HG02943 (cell line): ENCODE data around the gene RFX8.
"Not testable (repeated sequence)": the region's sequence is repeated elsewhere in the genome, so short reads cannot be mapped to it uniquely, and the experiment has no call there.

ENCODE experiments used
- ATAC-seq: cut with Tn5 transposase; IDR thresholded peaks from one replicate; pipeline ENCODE4 v1.9.1; 2021; ENCODE audit warnings: mild to moderate bottlenecking, low read depth, moderate library complexity; ENCODE audit not compliant: unreplicated experiment

Gene RFX8

GRCh38 chr2:101442667-101443061 is 32.2 kb downstream of the RFX8 start:
- ATAC-seq = no peak

DNA sequence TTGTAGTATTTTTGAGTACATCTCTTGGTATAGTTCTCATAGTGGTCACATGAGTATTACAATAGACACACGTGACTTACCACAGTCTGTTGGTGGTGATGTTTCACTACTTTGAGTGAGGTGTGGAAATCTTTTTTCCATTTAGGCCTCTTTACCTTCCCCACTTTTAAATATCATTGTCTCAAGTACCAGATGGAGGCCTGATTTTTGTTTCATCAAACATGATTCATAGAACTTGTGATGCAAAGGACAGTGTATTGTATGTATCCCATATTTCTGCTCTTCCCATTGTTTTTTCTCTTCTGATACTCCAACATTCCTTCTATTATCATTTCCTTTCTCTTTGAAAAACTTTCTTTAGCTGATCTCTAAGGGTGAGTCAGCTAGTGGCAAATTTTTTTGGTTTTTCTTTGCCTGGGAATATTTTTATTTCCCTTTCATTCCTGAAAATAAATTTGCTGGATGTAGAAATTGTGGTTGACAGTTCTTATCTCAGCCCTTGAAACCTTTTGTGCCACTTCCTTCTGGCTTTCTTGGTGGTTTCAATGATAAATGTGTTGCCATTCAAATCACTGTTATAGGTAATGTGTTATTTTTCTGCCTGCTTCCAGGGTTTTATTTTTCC is 32.8 kb downstream of the RFX8 start:
- ATAC-seq = no peak

GRCh38 chr2:101440127-101440738 is 34.7 kb downstream of the RFX8 start:
- no peak for ATAC-seq

GRCh38 chr2:101439716-101440115 is 35.2 kb downstream of the RFX8 start:
- no peak for ATAC-seq

- not testable (repeated sequence) for ATAC-seq
Observed at GRCh38 chr2:101438555-101438954, 36.4 kb downstream of the RFX8 start.

DNA sequence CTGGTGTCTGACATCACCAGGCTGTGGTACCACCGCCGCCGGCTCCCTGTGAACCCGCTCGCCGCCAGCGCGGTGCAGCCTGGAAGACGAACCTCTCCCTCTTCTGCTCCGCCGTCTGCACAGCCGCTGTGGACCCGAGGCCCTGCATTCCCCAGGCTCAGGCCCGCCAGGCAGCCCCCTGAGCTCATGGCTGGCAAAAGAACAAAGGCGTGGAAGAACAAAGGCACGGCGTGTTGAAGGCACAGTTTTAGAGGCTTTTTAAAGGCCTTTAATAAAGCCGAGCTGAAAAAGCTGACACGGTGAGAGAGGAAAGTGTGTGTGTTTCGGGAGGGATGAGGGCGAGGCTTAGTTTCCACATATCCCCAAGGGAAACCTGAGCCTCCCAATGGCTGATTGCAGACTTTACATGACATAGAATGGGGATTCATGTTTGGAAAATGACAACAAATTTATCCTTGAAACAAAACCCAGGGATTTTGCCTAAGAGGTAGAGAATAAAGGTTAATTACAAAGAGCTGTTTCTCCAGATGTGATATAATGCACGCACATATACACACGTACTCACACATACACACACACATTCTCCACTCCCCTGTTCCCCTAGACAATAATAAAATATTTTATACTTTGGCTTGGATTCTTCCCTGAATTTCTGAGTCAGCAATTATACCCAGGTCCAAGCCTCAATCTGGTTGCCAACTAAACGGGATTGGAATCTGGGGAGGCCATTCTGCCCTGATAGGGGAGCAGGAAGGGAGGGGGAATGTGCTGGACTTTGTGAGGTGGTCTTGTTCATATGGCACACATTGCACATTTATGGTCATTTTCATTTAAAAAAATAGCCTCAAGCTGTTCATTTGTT is 39.7 kb downstream of the RFX8 start:
- ATAC-seq = no peak

- no peak for ATAC-seq
Observed at GRCh38 chr2:101433465-101433864, 41.4 kb downstream of the RFX8 start.

GRCh38 chr2:101432411-101433181 is 42.3 kb downstream of the RFX8 start:
- ATAC-seq = no peak

GRCh38 chr2:101431486-101431885 is 43.4 kb downstream of the RFX8 start:
- ATAC-seq = no peak

GRCh38 chr2:101430156-101430555 is 44.8 kb downstream of the RFX8 start:
- no peak for ATAC-seq

GRCh38 chr2:101429453-101429852 is 45.5 kb downstream of the RFX8 start:
- no peak for ATAC-seq

DNA sequence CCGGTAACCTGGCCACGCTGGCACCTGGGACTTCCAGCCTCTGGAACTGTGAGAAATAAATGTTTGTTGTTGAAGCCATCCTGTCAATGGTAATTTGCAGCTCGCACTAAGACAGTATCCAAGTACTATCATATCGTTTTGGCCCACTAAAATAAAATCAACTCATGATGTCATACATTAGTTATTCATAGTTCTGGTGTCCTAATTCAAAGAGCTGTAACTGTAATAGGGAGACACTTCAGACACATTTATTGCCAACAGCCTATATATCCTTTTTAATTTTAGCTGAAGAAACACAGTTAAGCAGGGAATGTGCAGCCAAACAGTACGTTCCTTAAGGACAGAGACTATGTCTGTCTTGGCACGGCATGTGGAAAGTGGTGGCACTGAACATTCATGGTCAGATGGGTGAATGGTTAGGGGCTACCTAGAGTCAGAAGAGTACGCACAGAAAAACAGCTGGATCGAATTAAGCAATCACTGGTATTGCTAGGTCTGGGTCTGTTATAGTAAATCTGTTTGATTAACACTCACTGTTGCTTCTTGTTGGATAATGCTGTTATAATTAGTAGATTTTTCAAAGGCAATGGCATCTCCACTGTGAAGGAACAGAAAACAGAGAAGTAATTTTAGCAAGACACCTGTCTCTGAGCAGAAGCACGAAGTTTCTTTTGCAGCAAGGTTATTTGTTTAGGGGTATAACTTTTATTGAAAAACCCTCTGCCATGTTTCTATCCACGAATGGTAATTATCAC is 46.3 kb downstream of the RFX8 start:
- no peak for ATAC-seq

DNA sequence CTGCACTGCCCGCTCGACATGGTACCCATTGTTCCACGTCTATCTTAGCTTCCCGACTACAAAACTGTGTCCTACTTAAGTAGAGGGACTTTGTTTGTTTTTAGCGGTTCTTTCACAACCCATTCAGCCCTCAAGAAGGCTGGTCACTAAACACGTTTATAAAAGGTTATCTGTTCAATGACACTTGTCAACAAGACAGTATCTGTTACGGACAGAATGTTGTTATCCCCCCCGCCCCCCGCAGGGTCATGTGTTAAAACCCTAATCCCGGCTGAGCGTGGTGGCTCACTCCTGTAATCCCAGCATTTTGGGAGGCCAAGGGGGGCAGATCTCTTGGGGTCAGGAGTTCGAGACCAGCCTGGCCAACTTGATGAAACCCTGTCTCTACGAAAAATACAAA is 47.2 kb downstream of the RFX8 start:
- ATAC-seq = no peak

GRCh38 chr2:101427240-101427639 is 47.7 kb downstream of the RFX8 start:
- no peak for ATAC-seq

- ATAC-seq = no peak
Observed at GRCh38 chr2:101426822-101427221, 48.1 kb downstream of the RFX8 start.

DNA sequence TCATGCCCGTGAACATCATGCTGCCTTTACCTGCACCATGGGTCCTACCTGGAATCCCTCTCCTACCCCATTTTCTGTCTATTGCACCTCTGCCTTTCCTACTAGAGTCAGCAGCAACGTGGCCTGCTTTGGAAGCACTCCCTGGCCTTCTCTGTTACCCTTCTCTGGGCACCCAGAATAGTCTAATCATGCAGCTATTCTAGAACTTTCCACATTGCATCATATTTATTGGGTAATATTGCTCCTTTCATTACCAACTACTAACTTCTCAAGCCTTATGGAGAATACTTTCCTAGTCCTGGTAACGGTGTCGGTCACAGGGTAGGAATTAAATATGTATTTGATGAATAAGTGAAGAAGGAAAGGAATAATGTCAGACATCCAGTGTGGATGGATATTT is 54.3 kb downstream of the RFX8 start:
- no peak for ATAC-seq

DNA sequence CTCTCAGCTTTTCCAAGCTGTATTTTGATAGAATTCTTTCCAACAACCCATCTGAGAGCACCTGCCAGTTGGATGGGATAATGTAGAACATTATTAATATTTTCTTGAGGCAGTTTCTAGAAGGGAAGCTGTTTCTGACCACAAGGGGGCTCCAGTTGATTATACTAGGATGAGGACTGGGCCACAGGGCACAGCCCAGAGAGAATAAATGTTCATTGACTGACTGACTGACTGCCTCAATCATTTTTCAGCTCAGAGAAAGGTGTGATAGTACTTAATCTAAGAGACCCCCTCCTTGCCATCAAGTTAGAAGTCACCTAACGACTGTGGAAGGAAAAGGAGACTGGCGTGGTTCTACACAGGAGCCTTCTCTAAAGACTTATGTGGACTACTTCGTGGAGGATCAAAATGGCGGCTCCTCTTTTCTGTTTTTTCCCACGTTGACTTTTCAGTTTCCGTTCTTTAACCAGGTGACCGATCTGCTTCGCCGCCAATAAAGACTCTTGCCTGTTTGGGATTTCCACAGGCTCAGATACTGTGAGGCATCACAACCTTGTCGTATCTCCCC is 55.7 kb downstream of the RFX8 start:
- ATAC-seq = no peak

DNA sequence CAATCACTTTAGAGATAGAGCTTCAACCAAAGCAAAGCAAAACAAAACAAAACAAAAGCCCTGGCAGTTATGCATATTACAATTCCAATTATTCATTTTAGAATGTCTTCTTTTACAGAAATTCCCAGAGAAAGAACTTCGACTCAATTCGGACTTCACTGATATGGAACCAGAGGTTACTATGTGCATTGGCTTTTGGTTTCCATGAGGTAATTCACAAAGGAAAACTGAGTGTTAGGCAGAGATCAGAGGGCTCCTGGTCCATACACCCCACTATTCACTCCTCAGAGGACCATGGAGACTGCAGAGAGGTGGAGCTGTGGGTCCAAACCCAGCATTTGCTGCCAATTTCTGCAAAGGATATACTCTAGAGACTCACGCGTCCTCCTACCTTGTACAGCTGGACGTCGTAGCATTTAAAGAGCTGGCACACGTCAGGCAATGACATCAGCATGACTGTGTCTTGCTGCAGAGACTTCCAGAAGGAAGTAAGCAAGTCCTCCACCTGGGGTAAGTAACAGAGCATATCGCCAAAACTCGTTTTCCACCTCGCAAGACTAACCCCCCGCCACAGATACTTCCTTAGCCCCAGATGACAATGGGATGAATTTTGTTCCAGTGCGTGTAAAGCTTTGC is 56.3 kb downstream of the RFX8 start:
- ATAC-seq = no peak

DNA sequence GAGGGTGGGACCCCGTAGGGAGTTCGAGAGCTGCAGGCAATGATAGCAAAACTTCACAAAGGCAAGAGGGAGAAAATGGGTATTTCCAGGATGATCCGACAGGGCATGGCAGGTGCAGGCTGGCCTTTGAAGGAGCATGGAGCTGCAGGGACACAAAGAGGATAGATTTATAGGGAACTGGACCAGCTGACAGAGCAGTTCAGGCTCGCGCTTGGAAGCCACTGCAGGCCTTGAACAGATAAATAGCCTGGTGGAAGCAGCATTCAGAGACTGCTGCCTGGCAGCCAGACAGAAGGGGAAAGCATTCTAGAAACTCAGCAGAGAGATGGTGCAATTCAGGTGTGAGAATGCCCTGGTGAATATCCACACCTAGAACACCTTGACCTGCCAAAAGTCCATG is 58.3 kb downstream of the RFX8 start:
- ATAC-seq = no peak
